Measurements from ENCODE around the gene PTPRK. TPM values are rescaled to one million over a fixed set of nuclear protein-coding genes. Genes with fewer than 3 reads are reported as not detected.
"Not testable (repeated sequence)": the region's sequence is repeated elsewhere in the genome, so short reads cannot be mapped to it uniquely, and the experiment has no call there.

The PTPRK gene
- total RNA-seq, 1 donor from 2014 or later, result 124 TPM

- DNase-seq (ENCODE audit: low read depth), result no peak
Observed at GRCh38 chr6:128491100-128491581, 29.3 kb downstream of the PTPRK start.

GRCh38 chr6:128487746-128488145 lies 32.7 kb downstream of the PTPRK start:
- DNase-seq (ENCODE audit: low read depth), result peak; percentile 93

GRCh38 chr6:128487055-128487454 lies 33.3 kb downstream of the PTPRK start:
- no peak for DNase-seq (ENCODE audit: low read depth)

- DNase-seq (ENCODE audit: low read depth), result not testable (repeated sequence)
Observed at GRCh38 chr6:128486580-128486979, 33.8 kb downstream of the PTPRK start.

GRCh38 chr6:128483472-128484135 lies 36.8 kb downstream of the PTPRK start:
- no peak for DNase-seq (ENCODE audit: low read depth)

- no peak for DNase-seq (ENCODE audit: low read depth)
Observed at GRCh38 chr6:128482642-128483041, 37.8 kb downstream of the PTPRK start.

- DNase-seq (ENCODE audit: low read depth), result no peak
Observed at GRCh38 chr6:128479991-128480390, 40.4 kb downstream of the PTPRK start.

GRCh38 chr6:128479048-128479666 lies 41.2 kb downstream of the PTPRK start:
- DNase-seq (ENCODE audit: low read depth), result no peak

- no peak for DNase-seq (ENCODE audit: low read depth)
Observed at GRCh38 chr6:128478230-128479047, 42.0 kb downstream of the PTPRK start.

- DNase-seq (ENCODE audit: low read depth), result no peak
Observed at GRCh38 chr6:128474933-128475332, 45.5 kb downstream of the PTPRK start.

- no peak for DNase-seq (ENCODE audit: low read depth)
Observed at GRCh38 chr6:128474481-128474880, 45.9 kb downstream of the PTPRK start.

- DNase-seq (ENCODE audit: low read depth), result no peak
Observed at GRCh38 chr6:128471907-128472306, 48.5 kb downstream of the PTPRK start.

GRCh38 chr6:128465368-128466343 lies 54.7 kb downstream of the PTPRK start:
- no peak for DNase-seq (ENCODE audit: low read depth)

- DNase-seq (ENCODE audit: low read depth), result no peak
Observed at GRCh38 chr6:128464790-128465189, 55.6 kb downstream of the PTPRK start.

- DNase-seq (ENCODE audit: low read depth), result peak; percentile 76
Observed at GRCh38 chr6:128463942-128464341, 56.5 kb downstream of the PTPRK start.

GRCh38 chr6:128461501-128461900 lies 58.9 kb downstream of the PTPRK start:
- DNase-seq (ENCODE audit: low read depth), result no peak

GRCh38 chr6:128456510-128457230 lies 63.7 kb downstream of the PTPRK start:
- no peak for DNase-seq (ENCODE audit: low read depth)

GRCh38 chr6:128455959-128456358 lies 64.4 kb downstream of the PTPRK start:
- no peak for DNase-seq (ENCODE audit: low read depth)

GRCh38 chr6:128452713-128453112 lies 67.7 kb downstream of the PTPRK start:
- DNase-seq (ENCODE audit: low read depth), result no peak

- DNase-seq (ENCODE audit: low read depth), result no peak
Observed at GRCh38 chr6:128446497-128446896, 73.9 kb downstream of the PTPRK start.

- no peak for DNase-seq (ENCODE audit: low read depth)
Observed at GRCh38 chr6:128443553-128443952, 76.8 kb downstream of the PTPRK start.

All from renal cortical epithelial cell (primary cell).